HUDEP-2 (cell line): ENCODE measurements around the gene GRAMD4.
"Not testable (repeated sequence)": the region's sequence is repeated elsewhere in the genome, so short reads cannot be mapped to it uniquely, and the experiment has no call there.

Source experiments
- DNase-seq, 76 experiments: peaks; one replicate each; lab custom pipeline; 2025; ENCODE audit not compliant: unreplicated experiment in 76 of 76; lab: John Stamatoyannopoulos, UW

GRAMD4 gene

GRCh38 chr22:46617207-46617985 lies 2.8 kb upstream of the GRAMD4 start:
- DNase-seq: no peak

DNA sequence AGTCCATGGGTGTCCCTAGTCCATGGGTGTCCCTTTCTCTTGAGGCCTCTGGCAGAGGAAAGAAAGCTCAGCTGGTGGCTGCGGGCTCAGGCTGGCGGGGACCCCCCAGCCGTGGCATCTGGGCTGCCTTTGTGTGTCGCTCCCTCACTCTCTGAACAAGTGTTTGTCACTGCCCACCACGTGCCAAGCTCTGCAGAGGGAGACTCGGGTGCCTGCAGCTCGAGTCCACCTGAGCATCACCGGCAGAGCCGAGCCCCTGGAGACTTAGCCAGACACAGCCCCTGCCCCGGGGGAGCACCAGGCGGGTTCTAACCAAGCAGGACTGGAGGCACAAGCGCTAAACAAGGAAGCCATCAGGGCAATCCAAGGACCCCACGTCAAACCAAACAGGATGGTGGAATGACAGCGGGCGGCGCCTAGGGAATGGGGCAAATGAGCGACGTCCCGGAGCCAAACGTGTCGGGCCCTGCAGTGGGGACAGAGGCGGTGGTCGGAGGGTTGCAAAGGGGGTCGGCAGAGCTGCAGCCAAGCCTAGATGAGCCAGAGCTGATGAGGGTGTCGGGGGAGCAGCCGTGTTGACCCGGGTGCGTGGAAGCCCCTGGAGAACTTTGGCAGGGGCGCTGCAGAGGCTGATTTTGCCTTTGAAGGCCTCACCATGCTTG lies 2.1 kb upstream of the GRAMD4 start:
- no peak for DNase-seq

- DNase-seq: no peak
Measured at GRCh38 chr22:46618667-46619066, 1.5 kb upstream of the GRAMD4 start.

- DNase-seq: no peak
Measured at GRCh38 chr22:46619240-46619829, 851 bp upstream of the GRAMD4 start.

GRCh38 chr22:46620588-46621242 lies 529 bp downstream of the GRAMD4 start:
- DNase-seq: no peak

DNA sequence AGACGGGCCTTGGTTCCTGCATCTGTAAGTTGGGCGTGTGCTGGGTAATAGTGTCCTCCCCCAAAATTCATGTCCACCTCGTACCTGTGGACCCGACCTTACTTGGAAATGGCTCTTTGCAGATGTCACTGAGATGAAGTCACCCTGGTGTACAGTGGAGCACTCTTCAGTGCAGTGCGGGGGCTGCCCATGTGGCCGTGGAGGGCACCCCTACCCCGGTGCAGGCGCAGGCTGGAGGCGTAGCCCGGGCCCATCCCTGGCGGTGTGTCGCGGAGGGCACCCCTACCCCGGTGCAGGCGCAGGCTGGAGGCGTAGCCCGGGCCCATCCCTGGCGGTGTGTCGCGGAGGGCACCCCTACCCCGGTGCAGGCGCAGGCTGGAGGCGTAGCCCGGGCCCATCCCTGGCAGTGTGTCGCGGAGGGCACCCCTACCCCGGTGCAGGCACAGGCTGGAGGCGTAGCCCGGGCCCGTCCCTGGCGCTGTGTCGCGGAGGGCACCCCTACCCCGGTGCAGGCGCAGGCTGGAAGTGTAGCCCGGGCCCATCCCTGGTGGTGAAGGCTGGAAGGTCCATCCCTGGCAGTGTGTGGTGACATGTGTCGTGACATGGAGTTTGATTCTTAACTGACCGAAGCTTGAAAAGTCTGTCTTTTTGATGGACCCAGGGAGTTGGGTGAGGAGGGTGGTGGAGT lies 1.2 kb downstream of the GRAMD4 start:
- not testable (repeated sequence) for DNase-seq

GRCh38 chr22:46622081-46622521 lies 1.9 kb downstream of the GRAMD4 start:
- no peak for DNase-seq

GRCh38 chr22:46625113-46625842 lies 5.1 kb downstream of the GRAMD4 start:
- DNase-seq: no peak

DNA sequence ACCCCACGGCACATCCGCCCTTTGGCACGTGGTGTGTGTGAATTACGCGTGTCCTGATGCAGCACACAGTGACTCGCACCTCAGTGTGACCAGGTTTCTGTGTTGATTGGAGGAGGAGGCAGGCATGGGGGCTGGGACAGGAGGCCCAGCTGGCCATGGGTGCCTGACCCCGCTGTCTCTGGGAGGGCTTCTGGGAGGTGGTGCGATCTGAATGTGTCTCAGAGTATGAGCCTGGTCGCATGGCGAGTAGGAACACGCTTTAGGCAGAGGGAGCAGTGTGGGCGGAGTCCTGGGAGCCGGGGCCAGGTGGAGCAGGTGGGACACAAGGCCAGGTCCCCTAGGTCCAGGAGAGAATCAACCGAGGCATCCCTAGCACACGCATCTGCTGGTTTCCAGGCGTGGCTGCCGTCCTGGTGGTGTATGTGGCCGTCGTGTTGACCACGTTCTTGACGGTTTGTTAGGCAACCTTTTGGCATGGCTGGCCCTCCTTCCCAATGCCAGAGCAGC lies 5.7 kb downstream of the GRAMD4 start:
- DNase-seq: no peak

- DNase-seq: no peak
Measured at GRCh38 chr22:46626356-46626755, 6.2 kb downstream of the GRAMD4 start.

GRCh38 chr22:46626911-46627805 lies 7.0 kb downstream of the GRAMD4 start:
- no peak for DNase-seq

DNA sequence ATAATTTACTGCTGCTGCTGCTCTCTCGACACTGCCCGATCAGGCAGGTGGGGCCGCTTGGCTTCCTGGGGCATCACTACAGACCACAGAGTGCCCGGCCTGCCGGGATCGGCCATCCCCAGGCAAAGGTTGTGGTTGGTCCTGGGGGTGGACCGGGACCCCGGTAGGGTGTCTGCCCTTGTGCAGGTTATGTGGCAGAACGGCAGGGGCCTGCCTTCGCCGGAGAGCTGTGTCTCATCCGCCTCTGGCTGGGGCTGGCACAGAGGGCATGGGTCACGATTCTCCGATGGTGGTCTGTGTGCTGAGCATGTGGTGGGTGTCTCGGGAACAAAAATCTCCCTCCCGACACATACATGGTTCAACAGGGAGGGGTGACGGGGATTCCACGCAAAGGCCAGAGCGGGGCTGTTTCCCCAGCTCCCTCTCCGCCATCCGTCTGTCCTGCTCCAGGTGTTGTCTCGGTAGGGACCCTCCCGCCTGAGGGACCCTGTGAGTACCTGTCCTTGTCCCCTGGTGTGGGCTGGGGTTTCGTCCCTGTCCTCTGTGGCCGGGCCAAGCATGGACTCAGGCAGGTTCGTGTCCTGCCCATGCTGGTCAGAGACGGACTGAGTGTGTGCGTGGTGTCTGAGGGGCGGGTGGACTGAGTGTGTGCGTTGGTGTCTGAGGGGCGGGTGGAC lies 7.8 kb downstream of the GRAMD4 start:
- no peak for DNase-seq

DNA sequence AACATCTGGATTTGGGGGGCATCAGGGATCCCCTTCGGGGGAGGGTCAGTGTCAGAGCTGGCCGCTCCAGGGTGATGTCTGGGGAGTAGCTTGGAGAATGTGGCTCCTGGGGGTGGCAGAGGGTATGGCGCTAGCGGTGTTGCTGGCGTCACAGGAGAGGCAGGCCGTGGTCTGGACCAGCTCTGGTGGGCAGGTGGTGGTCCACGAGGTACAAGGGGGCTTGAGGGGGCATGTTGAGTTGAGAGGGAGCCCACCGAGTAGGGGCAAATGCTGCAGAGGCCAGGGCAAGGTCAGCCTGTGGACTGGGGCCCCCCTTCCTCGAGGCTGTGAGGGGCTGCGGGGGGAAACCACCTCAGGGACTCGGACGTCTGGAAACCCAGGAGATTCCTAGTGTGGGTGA lies 8.6 kb downstream of the GRAMD4 start:
- DNase-seq: no peak

DNA sequence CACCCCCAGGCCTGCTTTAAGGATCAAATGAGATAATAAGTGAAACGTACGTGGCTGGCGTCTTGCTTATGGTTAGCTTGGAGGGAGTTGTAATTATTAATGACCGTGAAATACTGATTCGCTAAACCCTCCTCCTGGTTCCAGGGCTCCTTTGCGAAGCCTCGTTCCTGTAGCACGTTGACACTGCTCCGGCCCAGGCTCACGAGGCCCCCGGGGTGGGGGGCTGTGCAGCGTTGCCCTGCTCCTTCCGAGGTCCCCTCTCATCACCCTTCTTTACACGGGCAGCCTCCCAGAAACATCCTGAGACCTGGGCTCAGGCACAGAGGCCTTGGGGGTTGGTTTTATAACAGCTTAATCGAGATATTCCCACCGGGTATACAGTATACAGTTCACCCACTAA lies 9.1 kb downstream of the GRAMD4 start:
- DNase-seq: no peak

DNA sequence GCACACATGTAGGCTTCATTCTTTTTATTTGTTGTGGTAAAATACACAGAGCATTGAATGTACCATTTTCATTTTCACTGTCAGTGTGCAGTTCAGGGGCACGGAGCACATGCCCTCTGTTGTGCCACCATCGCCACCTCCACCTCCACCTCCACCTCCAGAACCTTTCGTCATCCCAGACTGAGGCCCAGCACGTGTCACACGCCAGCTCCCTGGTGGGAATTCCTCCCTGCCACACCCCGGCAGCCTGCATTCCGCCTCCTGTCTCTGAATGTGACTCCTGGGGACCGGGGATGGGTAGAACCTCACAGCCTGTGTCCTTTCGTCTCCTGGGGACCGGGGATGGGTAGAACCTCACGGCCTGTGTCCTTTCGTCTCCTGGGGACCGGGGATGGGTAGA lies 10.9 kb downstream of the GRAMD4 start:
- DNase-seq: no peak

GRCh38 chr22:46632646-46633249 lies 12.6 kb downstream of the GRAMD4 start:
- peak in 17 of 76 experiments; percentile 10 to 40 (median 23) for DNase-seq

DNA sequence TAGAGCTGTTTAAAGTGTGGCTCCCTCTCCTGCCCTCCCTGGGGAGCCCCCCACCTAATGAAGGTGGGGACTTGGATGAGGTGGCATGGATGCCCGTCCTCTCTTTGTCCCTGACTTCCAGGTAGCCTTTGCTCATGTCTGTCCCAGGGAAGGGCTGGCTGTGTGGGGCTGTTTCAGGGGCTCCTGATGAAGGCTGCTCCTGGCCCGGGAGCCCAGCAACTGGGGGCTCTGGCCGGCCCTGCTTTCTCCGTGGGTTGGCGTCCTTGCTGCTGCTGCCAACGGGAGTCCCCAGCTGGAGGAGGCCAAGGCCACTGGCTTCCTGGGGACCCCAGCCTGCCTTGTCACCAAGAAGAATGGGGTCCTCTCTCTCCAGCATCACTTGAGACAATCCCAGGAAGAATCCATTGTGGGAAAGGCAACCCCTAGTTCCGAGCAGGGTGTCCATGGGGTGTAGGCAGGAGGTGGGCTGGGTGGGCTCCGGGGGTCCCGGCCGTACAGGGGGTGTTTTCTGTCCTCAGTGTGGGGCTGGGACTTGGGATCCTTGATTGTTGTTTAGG lies 13.2 kb downstream of the GRAMD4 start:
- DNase-seq: no peak
